Parathyroid adenoma (tissue), 2 donors: ENCODE measurements around the gene EVX2.

ENCODE experiments used
- H2AFZ ChIP-seq: fragments of 300-600 bp; sonication (generic); one replicate; pipeline ENCODE4 v1.7.0; 2017; ENCODE audit warnings: antibody characterized with exemption, mild to moderate bottlenecking
- H3K27ac ChIP-seq: fragments of 300-600 bp; sonication (generic); one replicate; pipeline ENCODE4 v1.7.0; 2017
- H3K27me3 ChIP-seq: fragments of 300-600 bp; sonication (generic); one replicate; pipeline ENCODE4 v1.7.0; 2017; ENCODE audit warnings: low read length; ENCODE audit not compliant: control insufficient read depth, insufficient read depth
- H3K36me3 ChIP-seq: fragments of 300-600 bp; sonication (generic); one replicate; pipeline ENCODE4 v1.7.0; 2017; ENCODE audit warnings: low read length; ENCODE audit not compliant: control insufficient read depth, insufficient read depth
- H3K4me1 ChIP-seq: fragments of 300-600 bp; sonication (generic); one replicate; pipeline ENCODE4 v1.7.0; 2017; ENCODE audit warnings: control low read depth
- H3K4me2 ChIP-seq: fragments of 300-600 bp; sonication (generic); one replicate; pipeline ENCODE4 v1.7.0; 2017; ENCODE audit warnings: low read length
- H3K4me3 ChIP-seq: fragments of 300-600 bp; sonication (generic); one replicate; pipeline ENCODE4 v1.7.0; 2017; ENCODE audit warnings: low read depth, low read length
- H3K79me2 ChIP-seq: fragments of 300-600 bp; sonication (generic); one replicate; pipeline ENCODE4 v1.7.0; 2017; ENCODE audit warnings: control low read depth
- H3K9ac ChIP-seq: fragments of 300-600 bp; sonication (generic); one replicate; pipeline ENCODE4 v1.7.0; 2017; ENCODE audit warnings: mild to moderate bottlenecking
- H3K9me3 ChIP-seq: fragments of 300-600 bp; sonication (generic); one replicate; pipeline ENCODE4 v1.7.0; 2017; ENCODE audit warnings: low read length; ENCODE audit not compliant: control insufficient read depth
- TF ChIP-seq, protein P1 (sequence below): fragments of 300-600 bp; sonication (generic); IDR thresholded peaks from one replicate; pipeline ENCODE4 v1.7.0; 2017; ENCODE audit warnings: antibody characterized with exemption, mild to moderate bottlenecking
- donor health status: primary hyperparathyroidism.

EVX2 gene

GRCh38 chr2:176106581-176107539 lies 23.1 kb upstream of the EVX2 start, which contains the start of gene HOXD11:
TSS of gene HOXD11 (plus strand) at chr2:176107280. CDS start at chr2:176107356, 76 bp downstream.
- TF ChIP-seq, protein P1, sequence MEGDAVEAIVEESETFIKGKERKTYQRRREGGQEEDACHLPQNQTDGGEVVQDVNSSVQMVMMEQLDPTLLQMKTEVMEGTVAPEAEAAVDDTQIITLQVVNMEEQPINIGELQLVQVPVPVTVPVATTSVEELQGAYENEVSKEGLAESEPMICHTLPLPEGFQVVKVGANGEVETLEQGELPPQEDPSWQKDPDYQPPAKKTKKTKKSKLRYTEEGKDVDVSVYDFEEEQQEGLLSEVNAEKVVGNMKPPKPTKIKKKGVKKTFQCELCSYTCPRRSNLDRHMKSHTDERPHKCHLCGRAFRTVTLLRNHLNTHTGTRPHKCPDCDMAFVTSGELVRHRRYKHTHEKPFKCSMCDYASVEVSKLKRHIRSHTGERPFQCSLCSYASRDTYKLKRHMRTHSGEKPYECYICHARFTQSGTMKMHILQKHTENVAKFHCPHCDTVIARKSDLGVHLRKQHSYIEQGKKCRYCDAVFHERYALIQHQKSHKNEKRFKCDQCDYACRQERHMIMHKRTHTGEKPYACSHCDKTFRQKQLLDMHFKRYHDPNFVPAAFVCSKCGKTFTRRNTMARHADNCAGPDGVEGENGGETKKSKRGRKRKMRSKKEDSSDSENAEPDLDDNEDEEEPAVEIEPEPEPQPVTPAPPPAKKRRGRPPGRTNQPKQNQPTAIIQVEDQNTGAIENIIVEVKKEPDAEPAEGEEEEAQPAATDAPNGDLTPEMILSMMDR: no peak
- H3K4me1 ChIP-seq: no peaks in the 10 kb centered on the region
- no peaks in the 10 kb centered on the region for H3K79me2 ChIP-seq
- H3K9ac ChIP-seq: no peak within 1 kb of the TSS
- no peak within 1 kb of the TSS for H3K4me3 ChIP-seq
- H3K27me3 ChIP-seq: peaks cover 30% of the 10 kb centered on the region
- no peaks in the 10 kb centered on the region for H3K36me3 ChIP-seq
- H2AFZ ChIP-seq: no peak within 1 kb of the TSS
- peak within 1 kb of the TSS; percentile 6 for H3K4me2 ChIP-seq
- no peak within 1 kb of the TSS for H3K27ac ChIP-seq
- H3K9me3 ChIP-seq: no peaks in the 10 kb centered on the region

DNA sequence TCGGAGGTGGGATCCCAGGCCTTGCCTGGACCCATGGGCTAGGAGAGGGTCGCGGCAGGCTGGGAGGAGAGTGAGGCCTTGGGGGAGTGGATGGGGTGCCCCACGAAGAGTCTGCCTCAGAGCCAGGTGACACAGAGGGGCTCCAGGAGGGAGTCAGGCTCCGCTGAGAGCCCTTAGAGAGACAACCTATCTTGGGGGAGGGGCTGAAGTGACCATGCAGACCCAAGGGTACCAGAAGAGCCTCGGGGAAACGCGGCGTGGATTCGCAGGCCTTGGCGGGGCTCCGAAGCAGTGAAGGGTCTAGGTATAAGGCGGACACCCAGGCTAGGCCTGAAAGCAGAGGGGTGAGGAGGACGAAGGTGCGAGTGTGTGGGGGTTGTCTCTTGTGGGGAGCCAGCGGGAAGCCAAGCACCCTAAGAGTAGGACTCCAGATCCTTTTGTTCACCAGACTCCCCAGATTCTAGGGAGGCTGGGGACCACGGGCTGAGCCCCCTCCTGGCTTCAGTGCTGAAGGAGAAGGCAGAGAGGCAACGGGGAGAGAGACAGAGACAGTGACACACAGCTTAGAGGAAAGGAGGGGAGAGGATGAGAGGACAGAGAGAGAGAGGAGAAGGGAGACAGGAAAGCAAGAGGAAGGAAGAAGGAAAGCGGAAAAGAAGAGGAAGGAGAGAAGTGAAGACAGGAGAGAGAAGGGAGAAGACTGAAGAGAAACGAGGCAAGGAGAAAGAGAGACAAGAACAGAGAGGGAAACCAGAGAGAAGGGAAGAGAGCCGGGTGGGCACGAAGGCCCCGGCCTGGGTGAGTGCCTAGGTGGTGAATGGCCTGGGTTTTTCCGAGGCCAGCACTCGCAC lies 22.2 kb upstream of the EVX2 start:
- H3K4me1 ChIP-seq: no peaks in the 10 kb centered on the region
- H3K27me3 ChIP-seq: peaks cover 27% of the 10 kb centered on the region
- no peaks in the 10 kb centered on the region for H3K79me2 ChIP-seq
- no peak overlapping the region for H2AFZ ChIP-seq
- no peaks in the 10 kb centered on the region for H3K9me3 ChIP-seq
- no peak overlapping the region for H3K4me3 ChIP-seq
- H3K9ac ChIP-seq: no peak overlapping the region
- no peak overlapping the region for H3K27ac ChIP-seq
- H3K36me3 ChIP-seq: no peaks in the 10 kb centered on the region
- TF ChIP-seq, protein P1: no peak
- no peak overlapping the region for H3K4me2 ChIP-seq

- H3K27me3 ChIP-seq: peaks cover 26% of the 10 kb centered on the region
- no peaks in the 10 kb centered on the region for H3K4me1 ChIP-seq
- H3K36me3 ChIP-seq: no peaks in the 10 kb centered on the region
- no peak overlapping the region for H3K9ac ChIP-seq
- H2AFZ ChIP-seq: no peak overlapping the region
- no peak overlapping the region for H3K4me2 ChIP-seq
- no peaks in the 10 kb centered on the region for H3K79me2 ChIP-seq
- no peaks in the 10 kb centered on the region for H3K9me3 ChIP-seq
- no peak overlapping the region for H3K27ac ChIP-seq
- H3K4me3 ChIP-seq: no peak overlapping the region
- TF ChIP-seq, protein P1: no peak
Measured at GRCh38 chr2:176105078-176105729, 21.4 kb upstream of the EVX2 start.

DNA sequence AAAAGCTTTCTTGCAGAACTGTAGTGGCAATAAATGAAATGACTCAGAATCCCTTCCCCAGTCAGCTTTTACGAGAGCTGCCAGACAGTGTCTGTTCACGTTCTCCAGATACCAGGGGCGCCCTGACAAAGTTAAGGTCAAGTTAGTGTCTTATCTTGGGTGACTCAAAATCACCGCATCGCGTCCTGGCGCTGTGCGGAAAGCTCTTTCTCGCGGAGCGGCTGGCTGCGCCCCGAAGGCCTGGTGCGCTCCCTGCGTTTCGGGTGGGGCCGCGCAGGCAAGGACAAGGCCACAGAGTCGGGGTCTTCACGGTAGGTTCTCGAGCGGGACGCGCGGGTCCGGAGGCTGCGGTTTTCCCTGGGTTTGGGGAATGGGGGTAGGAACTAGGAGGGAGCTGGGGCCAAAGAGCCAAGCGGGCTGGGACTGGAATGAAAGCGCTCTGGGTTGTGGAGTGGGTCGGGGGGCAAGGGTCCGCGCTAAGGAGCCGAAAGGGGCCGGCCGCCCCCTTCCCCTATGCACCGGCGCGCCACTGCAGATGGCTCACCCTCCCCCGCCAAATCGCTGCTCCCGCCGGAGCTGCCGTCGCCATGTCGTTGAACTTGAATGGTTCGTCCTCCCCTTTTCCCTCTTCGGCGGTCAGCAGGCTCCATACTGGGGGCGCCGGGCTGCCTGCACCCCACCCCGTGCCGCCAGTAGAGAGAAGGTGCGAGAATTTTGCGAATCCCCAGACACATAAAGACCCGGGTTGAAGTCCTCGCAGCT lies 20.7 kb upstream of the EVX2 start:
- Histone ChIP-seq H3K36me3 (no peaks in the 10 kb centered on the region), H3K27ac (no peak overlapping the region), H3K79me2 (no peaks in the 10 kb centered on the region), H3K4me3 (no peak overlapping the region), H2AFZ (no peak overlapping the region), H3K4me2 (no peak overlapping the region), H3K9me3 (no peaks in the 10 kb centered on the region), H3K4me1 (no peaks in the 10 kb centered on the region), H3K27me3 (peaks cover 29% of the 10 kb centered on the region), H3K9ac (no peak overlapping the region)
- TF ChIP-seq, protein P1: no peak
